ENCODE data around the gene FAAH. TPM values are rescaled to one million over a fixed set of nuclear protein-coding genes. Genes with fewer than 3 reads are reported as not detected.

Gene FAAH
- total RNA-seq, 1 donor from 2014 or later: 14.1 TPM

GRCh38 chr1:46429436-46429835 lies 35.3 kb downstream of the FAAH start:
- TF ChIP-seq, protein P1, sequence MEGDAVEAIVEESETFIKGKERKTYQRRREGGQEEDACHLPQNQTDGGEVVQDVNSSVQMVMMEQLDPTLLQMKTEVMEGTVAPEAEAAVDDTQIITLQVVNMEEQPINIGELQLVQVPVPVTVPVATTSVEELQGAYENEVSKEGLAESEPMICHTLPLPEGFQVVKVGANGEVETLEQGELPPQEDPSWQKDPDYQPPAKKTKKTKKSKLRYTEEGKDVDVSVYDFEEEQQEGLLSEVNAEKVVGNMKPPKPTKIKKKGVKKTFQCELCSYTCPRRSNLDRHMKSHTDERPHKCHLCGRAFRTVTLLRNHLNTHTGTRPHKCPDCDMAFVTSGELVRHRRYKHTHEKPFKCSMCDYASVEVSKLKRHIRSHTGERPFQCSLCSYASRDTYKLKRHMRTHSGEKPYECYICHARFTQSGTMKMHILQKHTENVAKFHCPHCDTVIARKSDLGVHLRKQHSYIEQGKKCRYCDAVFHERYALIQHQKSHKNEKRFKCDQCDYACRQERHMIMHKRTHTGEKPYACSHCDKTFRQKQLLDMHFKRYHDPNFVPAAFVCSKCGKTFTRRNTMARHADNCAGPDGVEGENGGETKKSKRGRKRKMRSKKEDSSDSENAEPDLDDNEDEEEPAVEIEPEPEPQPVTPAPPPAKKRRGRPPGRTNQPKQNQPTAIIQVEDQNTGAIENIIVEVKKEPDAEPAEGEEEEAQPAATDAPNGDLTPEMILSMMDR (IDR thresholded peaks at IDR 0.05): no peak
- no peak for DNase-seq (ENCODE audit: low spot score)
- no peaks in the 10 kb centered on the region for H3K36me3 Mint-ChIP-seq (ENCODE audit: low read depth)
- H3K4me3 Mint-ChIP-seq (ENCODE audit: unreplicated experiment): no peak overlapping the region
- H3K27me3 Mint-ChIP-seq (ENCODE audit: low read depth): peaks cover 19% of the 10 kb centered on the region
- H3K9me3 Mint-ChIP-seq (ENCODE audit: low read depth): no peaks in the 10 kb centered on the region
- no peaks in the 10 kb centered on the region for H3K4me1 Mint-ChIP-seq (ENCODE audit: low read depth)
- H3K27ac Mint-ChIP-seq (ENCODE audit: unreplicated experiment): no peak overlapping the region

- Mint-ChIP-seq H3K4me1 (ENCODE audit: low read depth) (no peaks in the 10 kb centered on the region), H3K4me3 (ENCODE audit: unreplicated experiment) (no peak overlapping the region), H3K27ac (ENCODE audit: unreplicated experiment) (no peak overlapping the region), H3K36me3 (ENCODE audit: low read depth) (no peaks in the 10 kb centered on the region), H3K9me3 (ENCODE audit: low read depth) (no peaks in the 10 kb centered on the region), H3K27me3 (ENCODE audit: low read depth) (peaks cover 31% of the 10 kb centered on the region)
- DNase-seq (ENCODE audit: low spot score): no peak
- TF ChIP-seq, protein P1 (IDR thresholded peaks at IDR 0.05): no peak
These were observed 37.6 kb downstream of the FAAH start for GRCh38 chr1:46431695-46432094.

GRCh38 chr1:46432781-46433327 lies 38.7 kb downstream of the FAAH start:
- TF ChIP-seq, protein P1 (IDR thresholded peaks at IDR 0.05): no peak
- H3K27ac Mint-ChIP-seq (ENCODE audit: unreplicated experiment): no peak overlapping the region
- no peak overlapping the region for H3K4me3 Mint-ChIP-seq (ENCODE audit: unreplicated experiment)
- no peaks in the 10 kb centered on the region for H3K4me1 Mint-ChIP-seq (ENCODE audit: low read depth)
- no peaks in the 10 kb centered on the region for H3K36me3 Mint-ChIP-seq (ENCODE audit: low read depth)
- H3K27me3 Mint-ChIP-seq (ENCODE audit: low read depth): peaks cover 32% of the 10 kb centered on the region
- DNase-seq (ENCODE audit: low spot score): no peak
- H3K9me3 Mint-ChIP-seq (ENCODE audit: low read depth): no peaks in the 10 kb centered on the region

GRCh38 chr1:46434358-46434757 lies 40.2 kb downstream of the FAAH start:
- Mint-ChIP-seq H3K4me3 (ENCODE audit: unreplicated experiment) (no peak overlapping the region), H3K27ac (ENCODE audit: unreplicated experiment) (no peak overlapping the region), H3K4me1 (ENCODE audit: low read depth) (no peaks in the 10 kb centered on the region), H3K9me3 (ENCODE audit: low read depth) (no peaks in the 10 kb centered on the region), H3K36me3 (ENCODE audit: low read depth) (no peaks in the 10 kb centered on the region), H3K27me3 (ENCODE audit: low read depth) (peaks cover 41% of the 10 kb centered on the region)
- no peak for DNase-seq (ENCODE audit: low spot score)
- TF ChIP-seq, protein P1 (IDR thresholded peaks at IDR 0.05): no peak

- Mint-ChIP-seq H3K4me3 (ENCODE audit: unreplicated experiment) (no peak overlapping the region), H3K27me3 (ENCODE audit: low read depth) (peaks cover 38% of the 10 kb centered on the region), H3K9me3 (ENCODE audit: low read depth) (no peaks in the 10 kb centered on the region), H3K4me1 (ENCODE audit: low read depth) (no peaks in the 10 kb centered on the region), H3K36me3 (ENCODE audit: low read depth) (no peaks in the 10 kb centered on the region), H3K27ac (ENCODE audit: unreplicated experiment) (no peak overlapping the region)
- no peak for DNase-seq (ENCODE audit: low spot score)
- TF ChIP-seq, protein P1 (IDR thresholded peaks at IDR 0.05): no peak
These were observed 42.7 kb downstream of the FAAH start for GRCh38 chr1:46436844-46437243.
